Effector memory CD4-positive, alpha-beta T cell (primary cell): ENCODE data around the gene DTNB.

Source experiments
- DNase-seq, 3 donors: peaks; one replicate each; pipeline ENCODE4 v3.0.0-alpha.2; 2020
- H3K27ac ChIP-seq: 2 replicates; pipeline ENCODE4 v1.7.0; 2013; ENCODE audit warnings: mild to moderate bottlenecking, low read length, moderate library complexity; ENCODE audit not compliant: insufficient read depth, poor library complexity, severe bottlenecking
- H3K27me3 ChIP-seq: replicated peaks from 2 replicates; pipeline ENCODE4 v1.7.0; 2013; ENCODE audit warnings: mild to moderate bottlenecking, low read length; ENCODE audit not compliant: insufficient read depth, control insufficient read depth, poor library complexity, severe bottlenecking
- H3K36me3 ChIP-seq: 2 replicates; pipeline ENCODE4 v1.7.0; 2013; ENCODE audit warnings: mild to moderate bottlenecking, low read length, moderate library complexity; ENCODE audit not compliant: control insufficient read depth, insufficient read depth
- H3K4me1 ChIP-seq: 2 replicates; pipeline ENCODE4 v1.7.0; 2013; ENCODE audit warnings: low read length, mild to moderate bottlenecking; ENCODE audit not compliant: control insufficient read depth, insufficient read depth, poor library complexity, severe bottlenecking
- H3K4me3 ChIP-seq: 2 replicates; pipeline ENCODE4 v1.7.0; 2013; ENCODE audit warnings: low read length, low read depth, mild to moderate bottlenecking; ENCODE audit not compliant: insufficient read depth, poor library complexity, severe bottlenecking
- H3K9me3 ChIP-seq: 2 replicates; pipeline ENCODE4 v1.7.0; 2013; ENCODE audit warnings: mild to moderate bottlenecking, low read length, moderate library complexity; ENCODE audit not compliant: control insufficient read depth

Gene DTNB

GRCh38 chr2:25664183-25664964 is 9.0 kb downstream of the DTNB start:
- H3K27ac ChIP-seq = no peak overlapping the region
- no peaks in the 10 kb centered on the region for H3K9me3 ChIP-seq
- no peaks in the 10 kb centered on the region for H3K36me3 ChIP-seq
- H3K4me1 ChIP-seq = no peaks in the 10 kb centered on the region
- H3K27me3 ChIP-seq = no peaks in the 10 kb centered on the region
- H3K4me3 ChIP-seq = no peak overlapping the region
- DNase-seq = no peak

GRCh38 chr2:25655316-25655715 is 18.1 kb downstream of the DTNB start:
- Histone ChIP-seq H3K4me1 (no peaks in the 10 kb centered on the region), H3K27ac (no peak overlapping the region), H3K9me3 (no peaks in the 10 kb centered on the region), H3K27me3 (no peaks in the 10 kb centered on the region), H3K4me3 (no peak overlapping the region), H3K36me3 (peaks cover 9% of the 10 kb centered on the region)
- DNase-seq = no peak

GRCh38 chr2:25654801-25655200 is 18.6 kb downstream of the DTNB start:
- no peaks in the 10 kb centered on the region for H3K9me3 ChIP-seq
- no peaks in the 10 kb centered on the region for H3K4me1 ChIP-seq
- no peaks in the 10 kb centered on the region for H3K27me3 ChIP-seq
- H3K4me3 ChIP-seq = no peak overlapping the region
- no peak for DNase-seq
- H3K36me3 ChIP-seq = peaks cover 12% of the 10 kb centered on the region
- H3K27ac ChIP-seq = no peak overlapping the region

GRCh38 chr2:25651782-25652455 is 21.5 kb downstream of the DTNB start:
- no peaks in the 10 kb centered on the region for H3K4me1 ChIP-seq
- no peak for DNase-seq
- no peak overlapping the region for H3K4me3 ChIP-seq
- H3K27ac ChIP-seq = no peak overlapping the region
- no peaks in the 10 kb centered on the region for H3K27me3 ChIP-seq
- H3K9me3 ChIP-seq = no peaks in the 10 kb centered on the region
- peaks cover 15% of the 10 kb centered on the region for H3K36me3 ChIP-seq

DNA sequence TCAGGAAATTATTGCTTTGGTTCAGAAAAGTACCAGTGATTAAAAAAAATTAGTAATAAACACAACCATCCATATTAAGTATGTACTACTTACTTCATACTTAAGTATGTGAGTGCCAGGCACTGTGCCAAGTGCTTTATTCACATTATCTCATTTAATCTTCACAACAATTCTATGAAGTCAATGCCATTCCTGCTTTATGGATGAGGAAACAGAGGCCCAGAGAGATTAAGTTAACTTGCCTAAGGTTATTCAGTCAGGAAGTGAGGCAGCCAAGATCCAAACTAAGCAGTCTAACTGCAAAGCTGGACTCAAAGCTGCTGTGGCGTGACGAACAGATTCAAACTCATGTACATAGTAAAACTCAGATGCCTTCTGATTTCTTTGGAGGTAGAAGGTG is 22.3 kb downstream of the DTNB start:
- DNase-seq = no peak

DNA sequence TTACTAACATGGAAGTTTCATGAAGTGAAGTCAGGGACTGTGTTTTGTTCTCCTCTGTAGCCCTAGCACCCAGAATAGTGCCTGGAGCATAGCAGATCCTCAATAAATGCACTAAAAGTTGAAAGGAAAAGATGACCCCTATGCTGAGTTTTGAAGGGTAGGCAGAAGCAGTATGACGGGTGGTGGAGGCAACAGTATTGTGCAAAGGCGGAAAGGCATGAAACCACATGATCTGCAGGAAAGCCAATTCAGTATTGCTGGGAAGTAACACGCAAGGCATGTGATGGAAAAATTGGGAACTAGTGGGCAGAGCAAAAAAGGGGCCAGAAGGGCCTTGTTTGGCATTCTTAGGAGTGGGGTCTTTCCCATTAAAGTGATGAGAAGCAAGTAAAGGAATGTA is 23.1 kb downstream of the DTNB start:
- Histone ChIP-seq H3K27ac (no peak overlapping the region), H3K9me3 (no peaks in the 10 kb centered on the region), H3K4me1 (no peaks in the 10 kb centered on the region), H3K36me3 (peaks cover 15% of the 10 kb centered on the region), H3K4me3 (no peak overlapping the region), H3K27me3 (no peaks in the 10 kb centered on the region)
- DNase-seq = no peak

More for the DNA sequence above, 22.3 kb downstream of the DTNB start:
- Histone ChIP-seq H3K4me3 (no peak overlapping the region), H3K27me3 (no peaks in the 10 kb centered on the region), H3K4me1 (no peaks in the 10 kb centered on the region), H3K36me3 (peaks cover 15% of the 10 kb centered on the region), H3K27ac (no peak overlapping the region), H3K9me3 (no peaks in the 10 kb centered on the region)

- peaks cover 15% of the 10 kb centered on the region for H3K36me3 ChIP-seq
- no peaks in the 10 kb centered on the region for H3K9me3 ChIP-seq
- no peak overlapping the region for H3K4me3 ChIP-seq
- H3K27me3 ChIP-seq = no peaks in the 10 kb centered on the region
- H3K4me1 ChIP-seq = no peaks in the 10 kb centered on the region
- DNase-seq = no peak
- H3K27ac ChIP-seq = no peak overlapping the region
Observed at GRCh38 chr2:25649786-25650185, 23.6 kb downstream of the DTNB start.

GRCh38 chr2:25642298-25642697 is 31.1 kb downstream of the DTNB start:
- Histone ChIP-seq H3K9me3 (no peaks in the 10 kb centered on the region), H3K27ac (no peak overlapping the region), H3K4me3 (no peak overlapping the region), H3K27me3 (no peaks in the 10 kb centered on the region), H3K36me3 (peaks cover 4% of the 10 kb centered on the region), H3K4me1 (no peaks in the 10 kb centered on the region)
- DNase-seq = no peak

DNA sequence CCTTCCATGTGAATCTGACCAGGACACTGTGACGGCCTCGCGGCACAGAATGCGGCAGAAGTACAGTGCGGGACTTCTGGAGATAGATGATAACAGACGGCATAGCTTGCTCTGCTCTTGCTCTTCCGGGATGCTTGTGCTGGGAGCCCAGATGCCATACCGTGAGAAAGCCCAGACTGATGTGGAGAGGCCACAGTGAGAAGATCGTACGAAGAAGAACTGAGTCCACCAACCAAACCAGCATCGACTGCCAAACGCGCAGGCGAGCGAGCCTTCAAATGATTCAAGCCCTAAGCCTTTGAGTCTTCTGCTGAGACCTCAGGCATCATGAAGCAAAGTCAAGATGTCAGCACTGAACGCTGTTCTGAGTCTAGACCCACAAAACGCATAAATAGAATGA is 33.7 kb downstream of the DTNB start:
- H3K9me3 ChIP-seq = no peaks in the 10 kb centered on the region
- DNase-seq = no peak
- H3K4me3 ChIP-seq = no peak overlapping the region
- H3K36me3 ChIP-seq = peaks cover 4% of the 10 kb centered on the region
- H3K27ac ChIP-seq = no peak overlapping the region
- no peaks in the 10 kb centered on the region for H3K27me3 ChIP-seq
- H3K4me1 ChIP-seq = no peaks in the 10 kb centered on the region

GRCh38 chr2:25639131-25639530 is 34.2 kb downstream of the DTNB start:
- no peak for DNase-seq
- no peaks in the 10 kb centered on the region for H3K4me1 ChIP-seq
- H3K4me3 ChIP-seq = no peak overlapping the region

More at GRCh38 chr2:25639131-25639530, 34.2 kb downstream of the DTNB start:
- peaks cover 1% of the 10 kb centered on the region for H3K36me3 ChIP-seq
- H3K27me3 ChIP-seq = no peaks in the 10 kb centered on the region
- no peaks in the 10 kb centered on the region for H3K9me3 ChIP-seq
- H3K27ac ChIP-seq = no peak overlapping the region
